ENCODE results near the gene IFT22. TPM values are rescaled to one million over a fixed set of nuclear protein-coding genes. Genes with fewer than 3 reads are reported as not detected.

IFT22 gene
- total RNA-seq, 1 experiment from 2014 or later: 21.3 TPM

GRCh38 chr7:101300465-101301376 is 20.9 kb downstream of the IFT22 start:
- WGBS (ENCODE audit: extremely low coverage, insufficient read length, low lambda C conversion rate): no CpG with 5 or more reads among the region's 16 CpGs
- DNase-seq: no peak
- Mint-ChIP-seq H3K4me3 (peak overlapping the region; percentile 78 to 95), H3K27ac (no peak overlapping the region; a peak in 3 of 7 replicates), H3K36me3 (ENCODE audit: insufficient read depth in 1 of 3, low read depth in 3 of 3) (peaks cover 24 to 51% (median 28%) of the 10 kb centered on the region in 3 experiments), H3K4me1 (peaks cover 22 to 25% of the 10 kb centered on the region in 2 experiments), H3K9me3 (no peaks in the 10 kb centered on the region; a peak in 3 of 5 replicates), H3K27me3 (ENCODE audit: low read depth) (no peaks in the 10 kb centered on the region)
- Histone ChIP-seq H4K20me1 (ENCODE audit: control insufficient read depth, insufficient read depth, insufficient read length) (no peaks in the 10 kb centered on the region), H3K9me3 (ENCODE audit: control insufficient read depth, low read depth, low read length) (no peaks in the 10 kb centered on the region), H4K5ac (ENCODE audit: insufficient read length, low read depth, low read length) (no peak overlapping the region), H3K23me2 (ENCODE audit: insufficient read length, low read depth, low read length, poor library complexity, severe bottlenecking) (peaks cover 6% of the 10 kb centered on the region), H2BK5ac (ENCODE audit: insufficient read length, low read length) (no peak overlapping the region), H2AK5ac (ENCODE audit: insufficient read length, low read length) (no peak overlapping the region), H3K4me2 (ENCODE audit: insufficient read depth, insufficient read length, low read length) (peak overlapping the region; percentile 76), H3K27ac (ENCODE audit: insufficient read length, low read depth, low read length) (no peak overlapping the region), H3K56ac (ENCODE audit: insufficient read length, low read depth, low read length) (no peak overlapping the region), H3K18ac (ENCODE audit: insufficient read length, low read depth, low read length) (peak overlapping the region; percentile 10), H3K4ac (ENCODE audit: low read depth, low read length) (no peak overlapping the region), H3K14ac (ENCODE audit: insufficient read depth, low read length) (no peak overlapping the region; the same call in 1 of the 2 replicates), H3K79me2 (ENCODE audit: insufficient read depth, low read length) (peaks cover 10% of the 10 kb centered on the region; the same call in 1 of the 2 replicates), H2AFZ (ENCODE audit: low read length) (no peak overlapping the region), H3K9ac (ENCODE audit: extremely low read depth, insufficient read length, low read length) (peak overlapping the region; percentile 63), H2BK12ac (ENCODE audit: insufficient read length, low read depth, low read length) (no peak overlapping the region), H3T11ph (ENCODE audit: low read length) (no peak overlapping the region), H4K8ac (replicated peaks; ENCODE audit: insufficient read length, low read depth, low read length) (no peak overlapping the region), H3K27me3 (ENCODE audit: insufficient read depth, low read length) (no peaks in the 10 kb centered on the region), H4K91ac (ENCODE audit: insufficient read length, low read depth, low read length) (no peak overlapping the region), H3K79me1 (ENCODE audit: insufficient read depth, low read depth, low read length, poor library complexity, severe bottlenecking) (no peaks in the 10 kb centered on the region), H3K4me1 (ENCODE audit: insufficient read depth, low read length) (peaks cover 4% of the 10 kb centered on the region; the same call in 1 of the 2 replicates), H3K23ac (ENCODE audit: insufficient read length, low read depth, low read length) (no peak overlapping the region), H2BK20ac (ENCODE audit: low read depth, low read length, poor library complexity, severe bottlenecking) (no peak overlapping the region), H2BK120ac (ENCODE audit: low read depth, low read length, poor library complexity, severe bottlenecking) (no peak overlapping the region), H2BK15ac (ENCODE audit: low read depth, low read length) (no peak overlapping the region)
- TF ChIP-seq, protein P1, sequence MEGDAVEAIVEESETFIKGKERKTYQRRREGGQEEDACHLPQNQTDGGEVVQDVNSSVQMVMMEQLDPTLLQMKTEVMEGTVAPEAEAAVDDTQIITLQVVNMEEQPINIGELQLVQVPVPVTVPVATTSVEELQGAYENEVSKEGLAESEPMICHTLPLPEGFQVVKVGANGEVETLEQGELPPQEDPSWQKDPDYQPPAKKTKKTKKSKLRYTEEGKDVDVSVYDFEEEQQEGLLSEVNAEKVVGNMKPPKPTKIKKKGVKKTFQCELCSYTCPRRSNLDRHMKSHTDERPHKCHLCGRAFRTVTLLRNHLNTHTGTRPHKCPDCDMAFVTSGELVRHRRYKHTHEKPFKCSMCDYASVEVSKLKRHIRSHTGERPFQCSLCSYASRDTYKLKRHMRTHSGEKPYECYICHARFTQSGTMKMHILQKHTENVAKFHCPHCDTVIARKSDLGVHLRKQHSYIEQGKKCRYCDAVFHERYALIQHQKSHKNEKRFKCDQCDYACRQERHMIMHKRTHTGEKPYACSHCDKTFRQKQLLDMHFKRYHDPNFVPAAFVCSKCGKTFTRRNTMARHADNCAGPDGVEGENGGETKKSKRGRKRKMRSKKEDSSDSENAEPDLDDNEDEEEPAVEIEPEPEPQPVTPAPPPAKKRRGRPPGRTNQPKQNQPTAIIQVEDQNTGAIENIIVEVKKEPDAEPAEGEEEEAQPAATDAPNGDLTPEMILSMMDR (conservative IDR thresholded peaks at IDR 0.05): no peak

Measured in H9 (cell line).